GM18873 (cell line): ENCODE data around the gene RRP12.
"Not testable (repeated sequence)": the region's sequence is repeated elsewhere in the genome, so short reads cannot be mapped to it uniquely, and the experiment has no call there.

Source experiments
- ATAC-seq: cut with Tn5 transposase; IDR thresholded peaks from one replicate; pipeline ENCODE4 v1.9.1; 2021; ENCODE audit warnings: mild to moderate bottlenecking, moderate library complexity, moderate number of reproducible peaks; ENCODE audit not compliant: unreplicated experiment, low FRiP score

RRP12 gene

GRCh38 chr10:97408496-97408992 lies 7.4 kb upstream of the RRP12 start:
- ATAC-seq: no peak

GRCh38 chr10:97407952-97408248 lies 6.8 kb upstream of the RRP12 start:
- no peak for ATAC-seq

- peak; percentile 73 for ATAC-seq
These were observed 6.2 kb upstream of the RRP12 start for GRCh38 chr10:97407211-97407951.

- not testable (repeated sequence) for ATAC-seq
These were observed 5.3 kb upstream of the RRP12 start for GRCh38 chr10:97406483-97406882.

GRCh38 chr10:97406064-97406463 lies 4.9 kb upstream of the RRP12 start:
- no peak for ATAC-seq

GRCh38 chr10:97404044-97404443 lies 2.9 kb upstream of the RRP12 start:
- no peak for ATAC-seq

GRCh38 chr10:97401455-97401919 lies 347 bp upstream of the RRP12 start:
- no peak for ATAC-seq

- ATAC-seq: peak; percentile 43
These were observed 1.1 kb downstream of the RRP12 start for GRCh38 chr10:97399843-97400545.

GRCh38 chr10:97396056-97396455 lies 5.1 kb downstream of the RRP12 start:
- ATAC-seq: no peak

- ATAC-seq: no peak
These were observed 8.0 kb downstream of the RRP12 start for GRCh38 chr10:97393034-97393573.

- ATAC-seq: no peak
These were observed 11.0 kb downstream of the RRP12 start for GRCh38 chr10:97390091-97390490.

GRCh38 chr10:97388152-97388551 lies 13.0 kb downstream of the RRP12 start:
- no peak for ATAC-seq

- no peak for ATAC-seq
These were observed 15.6 kb downstream of the RRP12 start for GRCh38 chr10:97385565-97385964.

- no peak for ATAC-seq
These were observed 16.5 kb downstream of the RRP12 start for GRCh38 chr10:97384641-97385040.

GRCh38 chr10:97384156-97384555 lies 17.0 kb downstream of the RRP12 start:
- ATAC-seq: no peak

- no peak for ATAC-seq
These were observed 18.0 kb downstream of the RRP12 start for GRCh38 chr10:97383159-97383558.

- ATAC-seq: no peak
These were observed 19.5 kb downstream of the RRP12 start for GRCh38 chr10:97381626-97382025.

GRCh38 chr10:97380516-97380915 lies 20.6 kb downstream of the RRP12 start:
- no peak for ATAC-seq

- ATAC-seq: no peak
These were observed 21.9 kb downstream of the RRP12 start for GRCh38 chr10:97378933-97379921.

- no peak for ATAC-seq
These were observed 24.7 kb downstream of the RRP12 start for GRCh38 chr10:97376413-97376812.
